C1 segment of cervical spinal cord (tissue), 14 donors: ENCODE data around the gene TSPAN12.
"Not testable (repeated sequence)": the region's sequence is repeated elsewhere in the genome, so short reads cannot be mapped to it uniquely, and the experiment has no call there.

Experiments
- DNase-seq, 14 donors: peaks; one replicate each; lab custom pipeline; 2025; lab: John Stamatoyannopoulos, UW

TSPAN12 gene, protein sequence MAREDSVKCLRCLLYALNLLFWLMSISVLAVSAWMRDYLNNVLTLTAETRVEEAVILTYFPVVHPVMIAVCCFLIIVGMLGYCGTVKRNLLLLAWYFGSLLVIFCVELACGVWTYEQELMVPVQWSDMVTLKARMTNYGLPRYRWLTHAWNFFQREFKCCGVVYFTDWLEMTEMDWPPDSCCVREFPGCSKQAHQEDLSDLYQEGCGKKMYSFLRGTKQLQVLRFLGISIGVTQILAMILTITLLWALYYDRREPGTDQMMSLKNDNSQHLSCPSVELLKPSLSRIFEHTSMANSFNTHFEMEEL

GRCh38 chr7:120857588-120858573 is at the start of gene TSPAN12:
Gene TSPAN12 (minus strand): TSS chr7:120858144. CDS start chr7:120856763, 1,381 bp downstream.
- peak in 12 of 14 donors; percentile 44 to 82 (median 64) for DNase-seq

DNA sequence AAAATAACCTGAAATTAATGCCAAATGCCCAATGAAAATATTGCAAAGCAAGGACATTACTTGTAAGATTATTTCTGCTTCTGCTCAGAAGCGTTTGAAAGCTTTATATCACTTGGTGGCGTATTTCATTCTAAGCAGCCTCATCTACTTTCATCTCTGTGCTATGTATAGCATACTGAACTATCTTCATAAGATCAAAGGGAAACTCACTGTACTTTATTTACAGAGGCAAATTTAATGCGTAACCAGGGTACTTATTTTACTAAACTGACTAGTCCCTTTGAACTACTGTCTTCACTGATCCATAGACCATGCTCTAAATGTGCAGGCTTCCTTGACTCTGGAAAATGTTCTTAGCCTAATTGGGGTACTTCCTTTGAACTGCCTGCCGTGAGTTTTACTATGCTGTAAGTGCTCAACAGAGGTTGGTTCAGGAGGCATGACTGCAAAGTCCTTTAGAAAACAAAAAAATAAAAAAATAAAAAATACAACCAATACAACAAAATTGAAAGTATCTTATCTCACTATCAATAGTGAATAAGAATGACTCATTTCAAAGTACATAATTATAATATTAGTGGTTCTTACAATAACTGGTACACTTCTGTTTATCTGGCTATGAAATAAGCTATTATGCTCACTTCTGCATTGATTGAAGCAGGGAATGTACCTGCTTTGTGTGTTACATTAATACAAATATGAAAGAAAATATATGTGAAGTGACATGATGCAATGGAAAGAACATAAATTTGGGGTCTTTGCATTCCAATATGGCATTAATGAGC is 41.0 kb upstream of the TSPAN12 start:
- no peak for DNase-seq

GRCh38 chr7:120895253-120895652 is 37.3 kb upstream of the TSPAN12 start:
- not testable (repeated sequence) for DNase-seq

DNA sequence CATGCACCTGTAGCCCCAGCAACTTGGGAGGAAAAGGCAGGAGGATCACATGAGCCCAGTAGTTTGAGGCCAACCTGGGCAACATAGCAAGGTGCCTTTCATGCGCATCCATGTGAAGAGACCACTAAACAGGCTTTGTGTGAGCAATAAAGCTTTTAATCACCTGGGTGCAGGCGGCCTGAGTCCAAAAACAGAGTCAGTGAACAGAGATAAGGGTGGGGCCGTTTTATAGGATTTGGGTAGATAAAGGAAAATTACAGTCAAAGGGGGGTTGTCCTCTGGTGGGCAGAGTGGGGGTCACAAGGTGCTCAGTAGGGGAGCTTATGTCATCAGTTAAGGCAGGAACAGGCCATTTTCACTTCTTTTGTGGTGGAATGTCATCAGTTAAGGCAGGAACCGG is 27.7 kb upstream of the TSPAN12 start:
- DNase-seq: not testable (repeated sequence)

GRCh38 chr7:120877701-120878100 is 19.8 kb upstream of the TSPAN12 start:
- DNase-seq: no peak

DNA sequence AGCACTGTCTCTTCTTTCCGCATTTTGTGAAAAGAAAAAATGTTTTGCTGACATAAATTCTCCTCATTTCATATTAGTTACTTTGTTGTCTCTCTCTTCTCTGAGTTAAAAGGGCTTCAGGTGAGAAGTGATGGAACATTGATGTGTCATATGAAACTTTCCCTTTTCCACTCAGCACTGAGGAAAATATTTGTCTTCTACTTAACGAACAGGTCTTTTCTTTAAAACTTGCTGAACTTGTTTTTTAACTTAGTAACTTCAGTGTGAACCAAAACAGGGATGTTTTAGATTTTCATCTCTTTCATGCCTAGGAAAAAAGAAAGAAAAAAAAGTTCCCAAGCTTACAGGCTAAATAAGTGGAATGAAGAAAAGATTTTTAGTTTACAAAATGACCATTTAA is 19.0 kb upstream of the TSPAN12 start:
- DNase-seq: no peak

DNA sequence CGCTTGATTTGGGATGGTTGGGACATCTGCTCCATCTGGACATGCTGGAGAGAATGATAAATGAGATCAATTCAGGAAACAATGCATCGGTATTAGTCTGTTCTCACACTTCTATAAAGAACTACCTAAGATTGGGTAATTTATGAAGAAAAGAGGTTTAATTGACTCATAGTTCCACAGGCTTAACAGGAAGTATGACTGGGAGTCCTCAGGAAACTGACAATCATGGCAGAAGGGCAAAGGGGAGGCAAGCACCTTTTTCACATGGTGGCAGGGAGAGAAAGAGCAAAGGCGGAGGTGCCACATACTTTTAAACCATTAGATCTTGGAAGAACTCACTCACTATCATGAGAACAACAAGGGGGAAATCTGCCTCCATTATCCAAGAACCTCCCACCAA is 16.8 kb upstream of the TSPAN12 start:
- DNase-seq: no peak

DNA sequence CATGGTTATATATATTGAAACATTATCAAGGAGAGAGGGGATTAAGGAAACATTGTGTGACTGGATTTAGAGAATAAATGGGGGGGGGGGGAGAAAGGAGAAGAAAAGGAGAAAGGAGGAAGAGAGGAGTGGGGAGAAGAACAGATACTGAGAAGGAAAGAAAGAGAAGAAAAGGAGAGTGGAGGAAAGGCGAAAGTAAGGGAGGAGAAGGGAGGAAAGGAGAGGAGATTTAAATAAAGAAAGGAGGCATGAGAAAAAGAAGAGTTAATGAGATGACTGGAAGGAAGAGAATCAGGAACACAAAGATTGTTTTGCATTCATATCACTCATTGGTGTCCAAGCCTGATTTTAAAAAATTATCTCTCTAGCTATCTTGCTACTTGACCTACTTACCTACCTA is 16.1 kb upstream of the TSPAN12 start:
- no peak for DNase-seq

- DNase-seq: no peak
Measured at GRCh38 chr7:120873401-120873800, 15.5 kb upstream of the TSPAN12 start.

- no peak for DNase-seq
Measured at GRCh38 chr7:120869700-120870099, 11.8 kb upstream of the TSPAN12 start.

DNA sequence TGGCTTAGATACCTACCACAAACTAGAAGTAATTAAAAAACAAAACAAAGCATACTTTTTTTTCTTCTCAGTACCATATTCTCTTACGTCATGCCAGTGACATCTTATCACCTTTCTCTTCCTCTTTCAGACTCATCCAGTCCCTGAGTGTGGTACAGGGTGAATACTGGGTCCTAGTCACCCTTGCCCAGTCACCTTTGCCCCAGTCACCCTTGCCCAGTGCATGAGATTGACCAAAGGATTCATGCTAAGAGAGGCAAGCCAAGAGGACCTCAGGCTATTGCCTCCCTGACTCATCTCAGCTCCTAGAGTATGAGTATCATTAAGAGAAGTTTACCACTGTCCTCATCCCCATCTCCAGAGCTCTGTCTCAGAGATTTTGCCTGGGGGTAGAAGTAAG is 10.0 kb upstream of the TSPAN12 start:
- DNase-seq: no peak

DNA sequence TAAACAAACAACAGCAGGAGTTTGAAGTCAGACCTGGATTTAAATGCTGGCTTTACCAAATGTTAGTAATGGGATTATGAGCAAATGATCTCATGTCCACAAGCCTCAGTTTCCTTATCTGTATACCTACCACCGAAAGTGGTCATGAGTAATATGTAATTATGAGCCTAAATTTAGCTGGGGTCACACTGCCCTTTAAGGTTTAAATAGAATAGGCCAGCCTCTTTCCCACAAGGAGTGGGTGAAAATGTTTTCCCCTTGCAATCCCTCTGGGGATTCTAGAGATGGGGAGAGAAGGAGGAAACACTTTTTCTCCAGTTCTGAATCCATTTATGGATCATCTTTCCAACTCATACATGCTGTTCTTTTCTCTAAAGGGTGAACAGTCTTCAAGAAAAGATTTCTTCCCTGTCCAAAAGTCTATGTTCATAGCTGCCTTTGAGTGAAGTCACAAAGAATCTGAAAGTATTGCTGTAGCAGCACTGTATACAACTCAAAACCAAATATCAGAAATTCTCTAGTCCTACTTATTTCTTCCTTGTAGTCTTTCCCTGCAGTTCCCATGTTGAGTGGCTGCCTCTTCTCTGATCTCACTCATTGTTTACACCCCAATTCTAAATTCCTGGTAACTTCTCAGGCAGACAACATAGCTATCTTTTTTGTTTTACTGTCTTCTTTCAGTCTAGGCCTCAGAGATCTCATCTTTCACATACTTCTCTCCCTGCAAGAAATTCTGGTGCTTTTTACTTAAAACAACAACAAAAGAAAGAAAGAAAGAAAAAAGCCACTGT is 7.4 kb upstream of the TSPAN12 start:
- no peak for DNase-seq

- DNase-seq: peak in 1 of 14 donors; percentile 78
Measured at GRCh38 chr7:120864141-120864900, 6.4 kb upstream of the TSPAN12 start.

DNA sequence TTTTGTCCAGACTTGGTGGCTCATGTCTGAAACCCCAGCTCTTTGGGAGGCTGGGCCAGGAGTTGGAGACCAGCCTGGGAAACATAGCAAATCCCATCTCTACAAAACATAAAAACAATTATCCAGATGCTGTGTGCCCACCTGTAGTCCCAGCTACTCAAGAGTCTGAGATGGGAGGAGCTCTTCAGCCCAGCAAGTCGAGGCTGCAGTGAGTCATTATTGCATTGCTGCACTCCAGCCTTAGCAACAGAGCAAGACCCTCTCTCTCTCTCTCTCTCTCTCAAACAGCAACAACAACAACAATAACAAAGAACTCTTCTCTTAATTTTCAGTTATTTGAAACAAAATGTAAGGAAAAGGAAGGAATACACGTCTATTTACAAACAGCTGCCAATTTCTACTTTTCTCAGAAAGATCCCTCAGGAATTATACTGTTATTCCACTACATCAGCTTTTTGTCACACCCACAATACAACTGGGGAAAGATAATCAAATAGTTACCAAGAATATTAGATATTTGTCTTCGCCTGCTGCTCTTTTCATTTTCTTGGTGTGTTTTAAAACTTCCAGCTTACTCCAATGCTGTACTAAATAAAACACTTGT is 5.1 kb upstream of the TSPAN12 start:
- DNase-seq: no peak

- DNase-seq: no peak
Measured at GRCh38 chr7:120860156-120860555, 2.2 kb upstream of the TSPAN12 start.

GRCh38 chr7:120859459-120859858 is 1.5 kb upstream of the TSPAN12 start:
- no peak for DNase-seq

DNA sequence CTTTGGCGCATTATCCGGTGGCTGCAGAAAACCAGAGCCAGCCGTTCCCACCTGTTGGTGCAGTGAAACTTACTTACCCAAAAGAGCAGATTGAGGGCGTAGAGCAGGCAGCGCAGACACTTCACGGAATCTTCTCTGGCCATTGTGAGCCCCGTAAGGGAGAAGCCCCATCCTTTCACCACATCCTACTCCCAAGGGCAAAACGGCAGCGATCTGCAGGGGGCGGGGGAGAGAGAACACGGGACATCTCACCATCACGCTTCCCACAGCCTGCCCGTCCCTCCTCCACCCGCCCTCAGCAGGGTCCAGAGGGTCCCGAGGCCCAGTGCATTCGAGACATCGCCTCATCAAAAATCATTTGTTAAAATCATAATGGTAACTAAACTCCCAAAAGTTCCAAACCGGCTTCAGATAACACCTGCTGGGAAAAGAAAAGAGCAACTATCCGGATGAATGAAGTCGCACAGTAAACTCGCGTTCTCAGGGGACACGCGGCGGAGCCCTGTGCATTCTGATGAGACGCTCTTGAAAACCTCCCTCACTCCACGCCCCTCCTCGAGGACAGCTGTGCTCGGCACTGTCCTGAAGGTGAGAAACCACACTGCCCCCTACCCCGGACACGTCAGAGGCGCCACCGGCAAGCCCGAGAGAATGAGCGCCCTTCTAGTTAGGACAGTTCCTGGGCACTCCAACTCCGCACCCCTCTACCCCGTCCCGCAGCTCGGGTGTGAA is 1.2 kb downstream of the TSPAN12 start:
- peak in 6 of 14 donors; percentile 3 to 47 (median 22) for DNase-seq

DNA sequence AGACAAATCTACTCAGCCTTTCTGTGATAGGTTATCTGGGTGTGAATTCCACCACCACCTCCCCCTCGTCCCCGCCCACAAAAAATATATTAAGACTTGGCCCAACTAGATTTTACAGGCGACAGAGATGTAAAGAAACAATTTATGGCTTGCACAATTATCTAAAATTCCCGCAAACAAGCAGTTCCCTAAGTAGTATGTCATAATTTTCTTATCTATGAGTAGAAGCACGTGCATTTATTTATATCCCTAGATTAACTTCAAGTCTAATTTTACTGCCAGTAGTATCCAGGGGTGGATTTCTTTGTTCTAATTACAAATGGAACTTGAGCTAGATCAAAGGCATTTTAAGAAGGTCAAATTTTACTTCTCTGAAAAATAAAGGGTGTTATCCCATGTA is 1.7 kb downstream of the TSPAN12 start:
- DNase-seq: no peak

DNA sequence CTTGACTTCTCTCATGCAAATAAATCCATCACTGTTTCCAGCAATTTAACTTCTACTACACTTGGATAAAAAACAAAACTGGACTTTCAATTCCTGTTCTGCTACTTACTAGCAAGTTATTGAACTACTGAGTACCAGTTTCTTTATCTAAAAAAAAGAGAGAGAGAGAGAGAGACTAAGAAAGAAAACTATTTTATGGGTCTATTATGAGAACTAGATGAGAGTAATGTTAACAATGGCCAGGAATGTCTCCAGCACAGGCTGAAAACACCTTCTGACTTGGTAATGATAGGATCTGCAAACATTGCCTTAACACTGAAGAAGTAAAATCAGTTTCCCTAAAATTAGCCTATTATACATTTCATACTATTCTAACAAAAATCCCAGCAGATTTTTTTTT is 5.2 kb downstream of the TSPAN12 start:
- no peak for DNase-seq
